ENCODE results near the gene TRIM69. TPM values are rescaled to one million over a fixed set of nuclear protein-coding genes. Genes with fewer than 3 reads are reported as not detected.

Gene TRIM69
- total and polyA plus RNA-seq, 2 of the 8 experiments (the other 6 are each of a cell fraction or from before 2014, with no cell fraction given) = 4.3 to 6.2 TPM

DNA sequence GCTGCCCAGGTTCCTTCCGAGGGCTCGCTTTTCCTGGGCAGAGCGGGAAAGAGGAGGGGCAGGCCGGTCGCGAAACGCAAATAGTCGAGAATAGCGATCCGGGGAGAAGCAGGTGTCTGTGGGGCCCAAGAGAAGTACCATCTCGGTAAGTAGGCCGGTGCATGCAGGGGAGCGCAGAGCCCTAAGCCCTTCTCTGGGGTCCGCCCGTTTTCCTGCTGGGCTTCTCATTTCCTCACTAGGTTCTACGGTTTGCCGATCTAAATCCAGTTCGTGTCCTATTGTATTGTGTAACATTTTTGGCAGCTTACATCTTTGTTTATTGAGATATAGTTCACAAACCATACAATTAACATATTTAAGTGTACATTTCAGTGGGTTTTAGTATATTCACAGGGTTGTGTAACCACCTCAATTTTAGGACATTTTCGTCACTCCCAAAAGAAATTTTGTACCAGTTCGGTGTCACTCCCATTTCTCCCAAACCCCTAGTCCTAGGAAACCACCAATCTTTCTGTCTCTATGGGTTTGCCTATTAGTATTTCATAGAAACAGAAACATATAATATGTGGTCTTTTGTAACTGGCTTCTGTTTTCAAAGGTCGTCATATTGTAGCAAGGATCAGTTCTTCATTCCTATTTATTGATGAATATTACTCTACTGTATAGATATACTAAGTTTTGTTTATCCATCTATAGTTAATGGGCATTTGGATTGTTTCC, 6.8 kb upstream of the TRIM69 start:
- Histone ChIP-seq H4K8ac (ENCODE audit: extremely low read depth, insufficient read depth, low read length) (peak overlapping the region; percentile 77; the same call in 1 of the 2 replicates), H3K18ac (ENCODE audit: extremely low read depth, low read length) (no peak overlapping the region), H3K23me2 (ENCODE audit: low read depth, low read length) (peaks cover 7% of the 10 kb centered on the region), H2BK20ac (ENCODE audit: low read length) (no peak overlapping the region), H2BK15ac (ENCODE audit: low read length) (peak overlapping the region; percentile 54; the same call in 1 of the 2 replicates), H3K27ac (ENCODE audit: low read depth, low read length) (no peak overlapping the region), H3K79me1 (ENCODE audit: low read depth, low read length) (no peaks in the 10 kb centered on the region), H2BK5ac (ENCODE audit: low read depth, low read length) (peak overlapping the region; percentile 45; the same call in 1 of the 2 replicates), H3K56ac (replicated peaks; ENCODE audit: insufficient read length, low read depth, low read length) (peak overlapping the region; percentile 37), H3K4ac (replicated peaks; ENCODE audit: insufficient read length, low read depth, low read length) (peak overlapping the region; percentile 14), H4K91ac (replicated peaks; ENCODE audit: insufficient read length, low read length) (no peak overlapping the region), H3K9me3 (ENCODE audit: insufficient read depth in 2 of 2, low read depth in 1 of 2, low read length in 1 of 2) (no peaks in the 10 kb centered on the region), H2BK120ac (replicated peaks; ENCODE audit: low read depth, low read length) (no peak overlapping the region), H3K14ac (ENCODE audit: insufficient read length) (no peak overlapping the region), H3K4me2 (ENCODE audit: insufficient read depth in 1 of 2, low read depth in 2 of 2, low read length in 2 of 2) (peak overlapping the region; percentile 82 to 87), H3K23ac (ENCODE audit: insufficient read length) (no peak overlapping the region), H3K27me3 (replicated peaks in 1 of 4; ENCODE audit: control insufficient read depth in 3 of 4, extremely low read depth in 1 of 4, insufficient read depth in 3 of 4, low read length in 3 of 4) (no peaks in the 10 kb centered on the region), H2BK12ac (ENCODE audit: low read depth, low read length) (0 out of 2 replicates have a peak overlapping the region, but pooled peaks have one; percentile 42), H4K20me1 (replicated peaks in 1 of 2; ENCODE audit: control insufficient read depth in 1 of 2, insufficient read depth in 2 of 2, low read length in 2 of 2) (no peaks in the 10 kb centered on the region), H3K36me3 (ENCODE audit: control insufficient read depth in 2 of 4, insufficient read depth in 4 of 4, low read length in 3 of 4) (no peaks in the 10 kb centered on the region), H2AFZ (ENCODE audit: low read length) (peak overlapping the region; percentile 91), H2AK5ac (ENCODE audit: low read depth, low read length) (no peak overlapping the region), H3K4me1 (replicated peaks in 1 of 4; ENCODE audit: control insufficient read depth in 3 of 4, insufficient read depth in 4 of 4, low read length in 3 of 4) (peaks cover 0 to 7% (median 4%) of the 10 kb centered on the region in 4 experiments; a peak in 4 of 7 replicates), H3K79me2 (ENCODE audit: control insufficient read depth in 1 of 2, insufficient read depth in 2 of 2, low read length in 2 of 2) (no peaks in the 10 kb centered on the region), H4K5ac (ENCODE audit: insufficient read length, low read depth, low read length) (no peak overlapping the region), H3K9ac (replicated peaks in 1 of 4; ENCODE audit: extremely low read depth in 1 of 4, low read depth in 3 of 4, low read length in 3 of 4) (peak overlapping the region in 3 of 4 experiments; percentile 22 to 41 (median 29); a peak in 4 of 7 replicates), H3K4me3 (ENCODE audit: extremely low read depth in 1 of 4, insufficient read depth in 2 of 4, low read depth in 3 of 4, low read length in 4 of 4) (peak overlapping the region; percentile 80 to 90 (median 90))
- ChIA-PET POLR2A (ENCODE audit: partially characterized antibody) (interaction anchor here (0.7 to 6.3 kb wide), 6 partner anchors 8 to 66 kb away, joined by 3 to 64 read pairs (median 6); partner anchors contain the start of genes B2M, PATL2 and SPG11), CTCF (ENCODE audit: partially characterized antibody) (interaction anchor here (0.7 to 4.9 kb wide), 6 partner anchors 8 to 151 kb away, joined by 3 to 31 read pairs (median 4); partner anchors contain the start of gene SPG11)
- WGBS, 2 experiments (ENCODE audit: extremely low coverage in 1 of 2, insufficient coverage in 1 of 2, insufficient read length in 1 of 2, insufficient replicate concordance in 2 of 2, low coverage in 1 of 2, low lambda C conversion rate in 2 of 2, missing lambda C conversion rate in 1 of 2) = 11% methylated on average over 21 of the region's 21 CpGs; no CpG with 5 or more reads in 1 of the 2 experiments
- FAIRE-seq (no peak), DNase-seq (ENCODE audit: low read depth in 1 of 2, low spot score in 2 of 2) (no peak)
- no peak for TF ChIP-seq SIRT6 (IDR thresholded peaks at IDR 0.05; ENCODE audit: low read length)
- TF ChIP-seq CHD2 (IDR thresholded peaks at IDR 0.05; ENCODE audit: low read length) = no peak
- no peak for TF ChIP-seq JUND (IDR thresholded peaks at IDR 0.05; ENCODE audit: low read length)
- TF ChIP-seq SP2 (IDR thresholded peaks at IDR 0.05; ENCODE audit: low read length) = no peak
- TF ChIP-seq RXRA (IDR thresholded peaks at IDR 0.05; ENCODE audit: insufficient read depth, low read depth, low read length) = no peak
- TF ChIP-seq SIN3A (conservative IDR thresholded peaks at IDR 0.05 in 1 of 2, IDR thresholded peaks at IDR 0.05 in 1 of 2; ENCODE audit: low read depth in 1 of 2, low read length in 2 of 2) = 0 out of 4 replicates have a peak, but pooled peaks of 1 of the 2 experiments have one; percentile 48
- no peak for TF ChIP-seq CTBP2 (IDR thresholded peaks at IDR 0.05; ENCODE audit: borderline replicate concordance, insufficient read depth, insufficient read length, low read length)
- TF ChIP-seq SIX5 (IDR thresholded peaks at IDR 0.05; ENCODE audit: low read depth, low read length) = no peak
- no peak for TF ChIP-seq HDAC6 (IDR thresholded peaks at IDR 0.05; ENCODE audit: low read depth, low read length)
- no peak for TF ChIP-seq TBP (IDR thresholded peaks at IDR 0.05; ENCODE audit: low read depth, low read length)
- TF ChIP-seq PHF8 (conservative IDR thresholded peaks at IDR 0.05; ENCODE audit: low read depth, low read length) = no peak
- no peak for TF ChIP-seq BRCA1 (IDR thresholded peaks at IDR 0.05; ENCODE audit: low read depth, low read length)

All from H1 (cell line).